HepG2 (cell line): ENCODE measurements around the gene SFI1.

Experiments
- CTCF ChIP-seq: sonication (generic); formaldehyde crosslinking; IDR thresholded peaks from 2 replicates; pipeline ENCODE4 v1.5.0; 2020; ENCODE audit warnings: mild to moderate bottlenecking, missing genetic modification reagents, moderate library complexity
- NFRKB ChIP-seq: fragments of 450-650 bp; IDR thresholded peaks from 2 replicates; pipeline ENCODE4 v1.6.1; 2017
- SP1 ChIP-seq, 2 experiments: fragments of 450-650 bp in 1 of 2; sonication (generic) in 1 of 2; formaldehyde crosslinking in 1 of 2; IDR thresholded peaks; 2 replicates each; pipeline versions ENCODE4 v1.4.0 to v1.6.1; 2016 to 2020; ENCODE audit warnings: missing genetic modification reagents in 1 of 2
- TCF7L2 ChIP-seq: IDR thresholded peaks from 2 replicates; pipeline ENCODE4 v1.6.1; 2011; ENCODE audit warnings: mild to moderate bottlenecking, low read depth, low read length, moderate library complexity
- ZBTB43 ChIP-seq: sonication (generic); formaldehyde crosslinking; conservative IDR thresholded peaks from 2 replicates; pipeline ENCODE4 v1.4.0; 2020; ENCODE audit warnings: missing genetic modification reagents
- ZFP37 ChIP-seq: sonication (generic); formaldehyde crosslinking; IDR thresholded peaks from 2 replicates; pipeline ENCODE4 v1.4.0; 2020; ENCODE audit warnings: missing genetic modification reagents, borderline replicate concordance
- ZNF136 ChIP-seq: sonication (generic); formaldehyde crosslinking; IDR thresholded peaks from 2 replicates; pipeline ENCODE4 v1.8.1; 2022; ENCODE audit warnings: low read depth, mild to moderate bottlenecking, moderate library complexity, missing genetic modification reagents
- ZNF652 ChIP-seq: IDR thresholded peaks from 2 replicates; pipeline ENCODE4 v1.6.1; 2016; ENCODE audit warnings: low read depth, borderline replicate concordance
- ZNF7 ChIP-seq: IDR thresholded peaks from 2 replicates; pipeline ENCODE4 v1.6.1; 2016; ENCODE audit warnings: missing biosample characterization, missing genetic modification reagents

- TF ChIP-seq ZNF7 (CRISPR knock-in tag) (no peak), CTCF (no peak), ZNF136 (CRISPR knock-in tag) (no peak), SP1 (IDR thresholded peaks at IDR 0.05) (no peak), SP1 (CRISPR knock-in tag; IDR thresholded peaks at IDR 0.05) (no peak), TCF7L2 (no peak), ZBTB43 (CRISPR knock-in tag) (no peak), NFRKB (no peak), ZNF652 (CRISPR knock-in tag) (no peak), ZFP37 (no peak)
Measured at GRCh38 chr22:31574055-31574670, 77.8 kb downstream of the SFI1 start.
